ENCODE data around the gene C9orf50.

The C9orf50 gene

GRCh38 chr9:129631674-129632129 lies 10.8 kb upstream of the C9orf50 start:
- DNase-seq (ENCODE audit: low spot score) = no peak

GRCh38 chr9:129630967-129631673 lies 10.2 kb upstream of the C9orf50 start:
- DNase-seq (ENCODE audit: low spot score) = peak; percentile 62

GRCh38 chr9:129629251-129629820 lies 8.4 kb upstream of the C9orf50 start:
- no peak for DNase-seq (ENCODE audit: low spot score)

- no peak for DNase-seq (ENCODE audit: low spot score)
These were observed 7.8 kb upstream of the C9orf50 start for GRCh38 chr9:129628709-129629108.

GRCh38 chr9:129627556-129628440 lies 6.9 kb upstream of the C9orf50 start:
- DNase-seq (ENCODE audit: low spot score) = no peak

GRCh38 chr9:129626625-129627284 lies 5.9 kb upstream of the C9orf50 start:
- peak; percentile 88 for DNase-seq (ENCODE audit: low spot score)

GRCh38 chr9:129626079-129626624 lies 5.3 kb upstream of the C9orf50 start, which contains the start of gene NTMT1:
Gene NTMT1 (plus strand): TSS chr9:129626163. CDS start chr9:129632704, 6,541 bp downstream.
- peak; percentile 86 for DNase-seq (ENCODE audit: low spot score)

- DNase-seq (ENCODE audit: low spot score) = peak; percentile 51
These were observed 4.0 kb upstream of the C9orf50 start for GRCh38 chr9:129624947-129625346.

GRCh38 chr9:129624168-129624759 lies 3.4 kb upstream of the C9orf50 start:
- peak; percentile 50 for DNase-seq (ENCODE audit: low spot score)

- no peak for DNase-seq (ENCODE audit: low spot score)
These were observed 2.4 kb upstream of the C9orf50 start for GRCh38 chr9:129623331-129623730.

GRCh38 chr9:129619787-129620668 lies 873 bp downstream of the C9orf50 start:
- DNase-seq (ENCODE audit: low spot score) = no peak

GRCh38 chr9:129617167-129617566 lies 3.7 kb downstream of the C9orf50 start:
- peak; percentile 80 for DNase-seq (ENCODE audit: low spot score)

GRCh38 chr9:129615407-129616285 lies 5.3 kb downstream of the C9orf50 start:
- no peak for DNase-seq (ENCODE audit: low spot score)

GRCh38 chr9:129614932-129615331 lies 6.0 kb downstream of the C9orf50 start:
- no peak for DNase-seq (ENCODE audit: low spot score)

- DNase-seq (ENCODE audit: low spot score) = peak; percentile 59
These were observed 7.3 kb downstream of the C9orf50 start for GRCh38 chr9:129613520-129614175.

- DNase-seq (ENCODE audit: low spot score) = no peak
These were observed 7.9 kb downstream of the C9orf50 start for GRCh38 chr9:129612815-129613519.

GRCh38 chr9:129612123-129612522 lies 8.8 kb downstream of the C9orf50 start:
- DNase-seq (ENCODE audit: low spot score) = no peak

GRCh38 chr9:129611307-129611800 lies 9.5 kb downstream of the C9orf50 start:
- DNase-seq (ENCODE audit: low spot score) = no peak

All from kidney tubule cell (primary cell).